HT-29 (cell line): ENCODE data around the gene TTC27. TPM values are rescaled to one million over a fixed set of nuclear protein-coding genes. Genes with fewer than 3 reads are reported as not detected.

Experiments used
- DNase-seq: peaks from one replicate; pipeline ENCODE4 v3.0.0-alpha.2; 2015; ENCODE audit warnings: low spot score
- total RNA-seq: library from RNA; depleted of rRNA; stranded (reverse); fragments of >200 nt; shearing (Covaris generic); gene quantifications from 2 replicates; pipeline ENCODE4 v1.2.3, GENCODE V29; 2014

The TTC27 gene
- total RNA-seq, 1 experiment from 2014 or later, result 8.9 TPM

- no peak for DNase-seq
Measured at GRCh38 chr2:32755666-32756065, 127.8 kb downstream of the TTC27 start.

GRCh38 chr2:32756074-32756727 lies 128.4 kb downstream of the TTC27 start:
- no peak for DNase-seq

- DNase-seq, result no peak
Measured at GRCh38 chr2:32758232-32758631, 130.4 kb downstream of the TTC27 start.

- DNase-seq, result no peak
Measured at GRCh38 chr2:32760628-32761027, 132.8 kb downstream of the TTC27 start.

GRCh38 chr2:32768387-32769174 lies 140.7 kb downstream of the TTC27 start:
- no peak for DNase-seq

GRCh38 chr2:32770360-32770759 lies 142.5 kb downstream of the TTC27 start:
- DNase-seq, result no peak

- DNase-seq, result peak; percentile 45
Measured at GRCh38 chr2:32772638-32773447, 145.0 kb downstream of the TTC27 start.

- no peak for DNase-seq
Measured at GRCh38 chr2:32773448-32773808, 145.6 kb downstream of the TTC27 start.

GRCh38 chr2:32775954-32776353 lies 148.1 kb downstream of the TTC27 start:
- no peak for DNase-seq

- DNase-seq, result no peak
Measured at GRCh38 chr2:32777714-32778113, 149.9 kb downstream of the TTC27 start.

- DNase-seq, result no peak
Measured at GRCh38 chr2:32780961-32781360, 153.1 kb downstream of the TTC27 start.

- DNase-seq, result no peak
Measured at GRCh38 chr2:32783469-32783868, 155.6 kb downstream of the TTC27 start.

GRCh38 chr2:32783933-32784332 lies 156.1 kb downstream of the TTC27 start:
- DNase-seq, result no peak

- no peak for DNase-seq
Measured at GRCh38 chr2:32787207-32787606, 159.4 kb downstream of the TTC27 start.

GRCh38 chr2:32788114-32788513 lies 160.3 kb downstream of the TTC27 start:
- DNase-seq, result no peak

GRCh38 chr2:32792416-32792815 lies 164.6 kb downstream of the TTC27 start:
- no peak for DNase-seq

GRCh38 chr2:32798829-32799228 lies 171.0 kb downstream of the TTC27 start:
- no peak for DNase-seq

GRCh38 chr2:32801741-32802140 lies 173.9 kb downstream of the TTC27 start:
- no peak for DNase-seq

GRCh38 chr2:32802877-32803276 lies 175.0 kb downstream of the TTC27 start:
- DNase-seq, result no peak

GRCh38 chr2:32804205-32804604 lies 176.4 kb downstream of the TTC27 start:
- no peak for DNase-seq

- DNase-seq, result peak; percentile 8
Measured at GRCh38 chr2:32805104-32806095, 177.6 kb downstream of the TTC27 start.
